ENCODE measurements around the gene TMEM151B.
A peak's percentile ranks its signal among the peaks of the same experiment; 100 is the strongest.

Gene TMEM151B

GRCh38 chr6:44258325-44258863, 11.9 kb upstream of the TMEM151B start:
- H3K27ac ChIP-seq = peak overlapping the region; percentile 83
- ChIA-PET CTCF (interaction anchor here (0.7 kb wide), 1 partner anchor 20 kb away, joined by 6 read pairs; no protein-coding TSS in a partner anchor), POLR2A (ENCODE audit: low non-redundant PET) (no interaction called here)
- no peak for DNase-seq (ENCODE audit: low spot score)
- no peak for TF ChIP-seq CTCF (conservative IDR thresholded peaks at IDR 0.05; ENCODE audit: low read depth)

- DNase-seq (ENCODE audit: low spot score) = no peak
These were observed 11.3 kb upstream of the TMEM151B start for GRCh38 chr6:44258921-44259320.

GRCh38 chr6:44260011-44260410, 10.2 kb upstream of the TMEM151B start:
- DNase-seq (ENCODE audit: low spot score) = no peak
- no peak overlapping the region; the same call in 1 of the 2 replicates for H3K27ac ChIP-seq
- ChIA-PET POLR2A (ENCODE audit: low non-redundant PET) (no interaction called here), CTCF (no interaction called here)
- no peak for TF ChIP-seq CTCF (conservative IDR thresholded peaks at IDR 0.05; ENCODE audit: low read depth)

More at GRCh38 chr6:44258921-44259320, 11.3 kb upstream of the TMEM151B start:
- CTCF ChIA-PET = no interaction called here
- no peak overlapping the region for H3K27ac ChIP-seq
- no peak for TF ChIP-seq CTCF (conservative IDR thresholded peaks at IDR 0.05; ENCODE audit: low read depth)
- POLR2A ChIA-PET (ENCODE audit: low non-redundant PET) = no interaction called here

- CTCF ChIA-PET = no interaction called here
- POLR2A ChIA-PET (ENCODE audit: low non-redundant PET) = no interaction called here
- no peak for DNase-seq (ENCODE audit: low spot score)
- no peak for TF ChIP-seq CTCF (conservative IDR thresholded peaks at IDR 0.05; ENCODE audit: low read depth)
- H3K27ac ChIP-seq = no peak overlapping the region; the same call in 1 of the 2 replicates
These were observed 9.6 kb upstream of the TMEM151B start for GRCh38 chr6:44260451-44261297.

- TF ChIP-seq CTCF (conservative IDR thresholded peaks at IDR 0.05; ENCODE audit: low read depth) = no peak
- no peak overlapping the region for H3K27ac ChIP-seq
- POLR2A ChIA-PET (ENCODE audit: low non-redundant PET) = no interaction called here
- CTCF ChIA-PET = interaction anchor here (1.5 kb wide), 1 partner anchor 24 kb away, joined by 3 read pairs; no protein-coding TSS in a partner anchor
- no peak for DNase-seq (ENCODE audit: low spot score)
These were observed 8.7 kb upstream of the TMEM151B start for GRCh38 chr6:44261581-44261980.

- peak overlapping the region; percentile 4; the same call in 1 of the 2 replicates for H3K27ac ChIP-seq
- CTCF ChIA-PET = interaction anchor here (0.6 to 1.8 kb wide), 3 partner anchors 13 to 73 kb away, joined by 3 read pairs; no protein-coding TSS in a partner anchor
- no peak for DNase-seq (ENCODE audit: low spot score)
- POLR2A ChIA-PET (ENCODE audit: low non-redundant PET) = interaction anchor here (1.1 kb wide), 1 partner anchor 16 kb away, joined by 4 read pairs; the partner anchor contains the start of gene HSP90AB1
- TF ChIP-seq CTCF (conservative IDR thresholded peaks at IDR 0.05; ENCODE audit: low read depth) = no peak
These were observed 7.5 kb upstream of the TMEM151B start for GRCh38 chr6:44262467-44263353.

Data from RWPE1 (cell line).